Muscle of leg (tissue), 11 donors: ENCODE data around the gene CRADD. TPM values are rescaled to one million over a fixed set of nuclear protein-coding genes. Genes with fewer than 3 reads are reported as not detected.

Experiments used
- DNase-seq: peaks from one replicate; pipeline ENCODE4 v3.0.0; 2013
- H3K27ac ChIP-seq: one replicate; pipeline ENCODE4 v1.5.1; 2013; ENCODE audit warnings: mild to moderate bottlenecking, low read length, control low read depth
- H3K27me3 ChIP-seq: one replicate; pipeline ENCODE4 v1.6.1; 2013; ENCODE audit warnings: low read length; ENCODE audit not compliant: control insufficient read depth, insufficient read depth
- H3K36me3 ChIP-seq: one replicate; pipeline ENCODE4 v1.6.1; 2013; ENCODE audit warnings: low read length; ENCODE audit not compliant: control insufficient read depth, insufficient read depth
- H3K4me1 ChIP-seq: one replicate; pipeline ENCODE4 v1.6.1; 2013; ENCODE audit warnings: low read length; ENCODE audit not compliant: control insufficient read depth, insufficient read depth
- H3K4me3 ChIP-seq: one replicate; pipeline ENCODE4 v1.5.1; 2013; ENCODE audit warnings: low read length, control low read depth
- H3K9me3 ChIP-seq: replicated peaks from 2 replicates; pipeline ENCODE4 v1.6.1; 2013; ENCODE audit warnings: low read depth, low read length; ENCODE audit not compliant: control insufficient read depth
- WGBS: methylation state at CpG from one replicate; pipeline ENCODE4 v1.1.5; 2013; ENCODE audit warnings: missing lambda C conversion rate; ENCODE audit not compliant: insufficient coverage; 5-methylcytosine and 5-hydroxymethylcytosine counted together
- polyA plus RNA-seq, 8 donors: library from polyadenylated mRNA; unstranded; fragments of 120-200 nt; gene quantifications; one replicate each; pipeline versions ENCODE4 v1.2.1 to v1.2.3, GENCODE V29; 2013; ENCODE audit warnings: inconsistent platforms in 1 of 8, low replicate concordance in 1 of 8; ENCODE audit not compliant: insufficient read length in 8 of 8, insufficient read depth in 1 of 8
- total RNA-seq: library from RNA; stranded (reverse); fragments of 120-200 nt; gene quantifications from one replicate; pipeline ENCODE4 v1.2.4, GENCODE V29; 2013

The CRADD gene
- total and polyA plus RNA-seq, 9 donors: 9.1 to 15.2 (median 12.9) TPM

- Histone ChIP-seq H3K36me3 (no peaks in the 10 kb centered on the region), H3K9me3 (no peaks in the 10 kb centered on the region), H3K4me3 (no peak overlapping the region), H3K4me1 (peaks cover 12% of the 10 kb centered on the region), H3K27me3 (no peaks in the 10 kb centered on the region), H3K27ac (no peak overlapping the region)
- no peak for DNase-seq
- no CpG with 5 or more reads among the region's 4 CpGs for WGBS
These were observed 109.7 kb downstream of the CRADD start for GRCh38 chr12:93786656-93787397.

DNA sequence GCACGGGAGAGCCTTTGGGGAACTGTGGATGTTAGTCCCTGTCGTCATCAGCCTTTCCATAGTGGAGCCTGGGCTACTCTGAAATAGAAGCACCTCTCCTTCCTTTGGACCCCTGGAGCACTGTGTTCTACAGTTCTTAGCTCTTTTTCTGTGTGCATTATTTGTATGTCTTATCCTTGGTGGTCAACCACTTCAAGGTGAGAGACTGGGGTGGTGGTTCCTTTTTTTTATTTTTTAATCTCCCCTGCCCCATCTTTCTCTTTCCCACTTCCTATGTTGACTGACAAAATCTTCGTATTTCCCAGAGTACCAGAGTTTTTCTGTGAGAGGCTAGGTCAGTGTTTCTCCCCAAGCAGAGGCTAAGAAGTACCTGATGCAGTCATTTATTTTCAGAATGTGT, 111.7 kb downstream of the CRADD start:
- H3K27me3 ChIP-seq: no peaks in the 10 kb centered on the region
- no peak overlapping the region for H3K4me3 ChIP-seq
- H3K4me1 ChIP-seq: peaks cover 10% of the 10 kb centered on the region
- no peaks in the 10 kb centered on the region for H3K9me3 ChIP-seq
- no peaks in the 10 kb centered on the region for H3K36me3 ChIP-seq
- no CpG with 5 or more reads among the region's 3 CpGs for WGBS
- no peak for DNase-seq
- no peak overlapping the region for H3K27ac ChIP-seq

DNA sequence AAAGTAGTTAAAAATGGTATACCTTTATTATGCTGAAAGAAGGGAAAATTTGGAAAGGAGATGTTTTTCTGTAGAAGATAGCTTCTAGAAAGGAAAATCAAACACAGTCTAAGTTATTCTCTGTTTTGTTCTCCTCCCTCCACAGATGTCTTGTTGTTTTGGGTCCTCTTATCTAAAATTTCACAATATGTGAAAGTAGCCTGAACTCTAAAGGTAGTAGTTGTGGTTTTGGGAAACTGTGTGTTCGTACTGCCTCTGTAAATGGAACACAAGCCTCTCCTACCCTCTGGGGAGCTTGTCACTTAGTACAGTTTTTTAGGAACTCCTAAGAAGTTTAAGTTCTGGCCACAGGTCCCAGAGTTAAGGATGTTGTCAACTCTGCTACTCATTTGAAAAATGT, 112.6 kb downstream of the CRADD start:
- WGBS: no CpG with 5 or more reads among the region's 1 CpG
- no peak overlapping the region for H3K4me3 ChIP-seq
- no peak for DNase-seq
- no peaks in the 10 kb centered on the region for H3K9me3 ChIP-seq
- no peak overlapping the region for H3K27ac ChIP-seq
- H3K27me3 ChIP-seq: no peaks in the 10 kb centered on the region
- H3K36me3 ChIP-seq: no peaks in the 10 kb centered on the region
- peaks cover 5% of the 10 kb centered on the region for H3K4me1 ChIP-seq

- H3K4me1 ChIP-seq: peaks cover 2% of the 10 kb centered on the region
- 100% methylated on average over 1 of the region's 5 CpGs for WGBS
- no peaks in the 10 kb centered on the region for H3K27me3 ChIP-seq
- H3K36me3 ChIP-seq: no peaks in the 10 kb centered on the region
- no peak for DNase-seq
- no peaks in the 10 kb centered on the region for H3K9me3 ChIP-seq
- H3K4me3 ChIP-seq: no peak overlapping the region
- H3K27ac ChIP-seq: no peak overlapping the region
These were observed 113.4 kb downstream of the CRADD start for GRCh38 chr12:93790472-93791152.

GRCh38 chr12:93793007-93793406, 115.8 kb downstream of the CRADD start:
- WGBS: no CpG with 5 or more reads among the region's 3 CpGs
- Histone ChIP-seq H3K27ac (no peak overlapping the region), H3K27me3 (no peaks in the 10 kb centered on the region), H3K4me3 (no peak overlapping the region), H3K9me3 (no peaks in the 10 kb centered on the region), H3K4me1 (peaks cover 5% of the 10 kb centered on the region), H3K36me3 (no peaks in the 10 kb centered on the region)
- no peak for DNase-seq

DNA sequence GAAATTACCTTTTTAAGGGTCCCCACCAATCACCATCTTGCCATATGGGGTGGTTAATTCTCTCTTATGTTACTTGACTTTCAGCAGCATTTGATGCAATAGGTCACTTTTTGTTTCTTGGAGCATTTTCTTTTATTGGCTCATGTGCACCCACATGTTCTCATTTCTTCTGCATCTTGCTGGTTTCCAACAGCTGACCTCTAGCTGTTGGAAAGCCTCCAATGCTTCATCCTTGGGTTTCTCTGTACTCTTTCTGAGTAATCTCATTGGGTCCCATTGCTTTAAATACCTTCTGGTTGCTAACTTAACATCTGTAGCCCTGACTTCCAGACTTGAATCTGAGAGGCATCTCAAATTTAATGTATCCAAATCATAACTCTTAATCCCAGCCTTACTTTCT, 116.8 kb downstream of the CRADD start:
- H3K4me3 ChIP-seq: no peak overlapping the region
- no peaks in the 10 kb centered on the region for H3K27me3 ChIP-seq
- no peak overlapping the region for H3K27ac ChIP-seq
- DNase-seq: peak; percentile 62
- H3K9me3 ChIP-seq: no peaks in the 10 kb centered on the region
- no peaks in the 10 kb centered on the region for H3K36me3 ChIP-seq
- H3K4me1 ChIP-seq: peaks cover 5% of the 10 kb centered on the region

GRCh38 chr12:93794738-93795137, 117.6 kb downstream of the CRADD start:
- Histone ChIP-seq H3K27me3 (no peaks in the 10 kb centered on the region), H3K4me1 (peaks cover 5% of the 10 kb centered on the region), H3K27ac (no peak overlapping the region), H3K36me3 (no peaks in the 10 kb centered on the region), H3K4me3 (no peak overlapping the region), H3K9me3 (no peaks in the 10 kb centered on the region)
- DNase-seq: no peak
- 92% methylated on average over 1 of the region's 2 CpGs for WGBS

- Histone ChIP-seq H3K9me3 (no peaks in the 10 kb centered on the region), H3K27ac (no peak overlapping the region), H3K27me3 (no peaks in the 10 kb centered on the region), H3K4me3 (no peak overlapping the region), H3K4me1 (peaks cover 5% of the 10 kb centered on the region), H3K36me3 (no peaks in the 10 kb centered on the region)
- WGBS: 95% methylated on average over 3 of the region's 3 CpGs
- no peak for DNase-seq
These were observed 118.2 kb downstream of the CRADD start for GRCh38 chr12:93795352-93795751.

- no peak overlapping the region for H3K27ac ChIP-seq
- H3K36me3 ChIP-seq: no peaks in the 10 kb centered on the region
- no peak for DNase-seq
- peaks cover 5% of the 10 kb centered on the region for H3K4me1 ChIP-seq
- no peaks in the 10 kb centered on the region for H3K9me3 ChIP-seq
- no peaks in the 10 kb centered on the region for H3K27me3 ChIP-seq
- H3K4me3 ChIP-seq: no peak overlapping the region
- WGBS: 41% methylated on average over 4 of the region's 5 CpGs
These were observed 119.6 kb downstream of the CRADD start for GRCh38 chr12:93796729-93797128.

DNA sequence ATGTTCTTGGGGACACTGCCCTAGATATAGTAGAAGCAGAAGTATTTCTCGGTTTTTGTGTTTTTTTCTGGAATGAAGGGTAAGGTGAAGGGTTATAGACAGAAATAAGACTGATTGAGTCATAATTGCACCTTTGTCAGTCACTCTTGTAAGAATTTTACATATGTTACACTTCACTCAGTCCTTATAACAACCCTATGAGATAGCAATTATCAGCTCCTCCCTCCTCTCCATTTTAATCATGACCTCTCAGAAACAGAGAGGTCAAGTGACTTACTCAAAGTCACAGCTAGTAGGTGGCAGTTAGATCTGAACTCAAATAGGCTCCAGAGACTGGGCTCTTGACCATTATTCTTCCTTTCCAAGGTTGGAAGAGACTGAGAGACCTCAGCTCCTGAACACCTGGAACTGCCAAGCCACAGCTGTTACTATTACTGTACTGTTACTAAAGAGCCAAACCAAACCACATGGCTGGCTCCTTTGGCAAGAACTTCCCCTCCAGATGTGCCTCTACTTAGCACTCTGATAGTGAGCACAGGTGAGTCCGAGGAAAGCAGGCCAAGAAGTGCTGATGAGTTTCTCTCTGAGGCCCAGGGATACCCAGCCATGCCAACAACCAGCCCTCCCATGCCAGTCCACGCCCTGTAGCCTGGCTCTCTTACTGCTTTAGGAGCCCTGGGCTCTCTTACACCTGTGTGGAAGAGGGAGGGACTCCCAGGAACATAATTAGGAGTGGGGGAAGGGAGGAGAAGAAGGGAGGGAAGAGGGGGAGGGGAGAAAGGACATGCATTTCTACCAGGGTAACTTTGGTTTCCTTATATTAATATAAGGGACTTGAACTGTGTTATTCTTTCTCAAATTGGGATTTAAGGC, 121.3 kb downstream of the CRADD start:
- Histone ChIP-seq H3K9me3 (no peaks in the 10 kb centered on the region), H3K4me1 (peaks cover 16% of the 10 kb centered on the region)
- WGBS: 60% methylated on average over 1 of the region's 3 CpGs

More for the DNA sequence above, 121.3 kb downstream of the CRADD start:
- no peak for DNase-seq
- Histone ChIP-seq H3K4me3 (no peak overlapping the region), H3K36me3 (no peaks in the 10 kb centered on the region), H3K27me3 (no peaks in the 10 kb centered on the region), H3K27ac (no peak overlapping the region)
